ENCODE data around the gene SLC25A41. TPM values are rescaled to one million over a fixed set of nuclear protein-coding genes. Genes with fewer than 3 reads are reported as not detected.

SLC25A41 gene
- total and polyA plus RNA-seq, 9 of the 15 experiments (the other 6 are each of a cell fraction or from before 2014, with no cell fraction given): 0.08 to 4.2 (median 1.6) TPM

Small RNA genes lying within 50 kb of the gene (microRNA-seq; reads per million reads assigned to microRNA genes)
- gene MIR3940 (ENCODE audit: borderline microRNAs expressed): 21.1 reads per million, percentile 66 among the genes with 10 or more reads in this experiment
- not detected for gene MIR6790 (ENCODE audit: borderline microRNAs expressed)
- gene MIR6885 (ENCODE audit: borderline microRNAs expressed): 1.2 reads per million, percentile 13 among the genes with 10 or more reads in this experiment

Small RNA genes lying within 50 kb of the gene (small RNA-seq; reads per million reads assigned to genes)
- not detected for gene MIR6790
- not detected for gene MIR6885

Other genes with a start within 250 kb of the SLC25A41 start
Only the 7 nearest of the 14 such genes appear.
- gene ALKBH7, start 61.0 kb downstream of the SLC25A41 start, total RNA-seq (2014; rRNA removed): 65.7 and 88.6 TPM in 2 replicates
- 2.3 and 4.4 TPM in 2 replicates for gene ALKBH7, start 61.0 kb downstream of the SLC25A41 start, total RNA-seq (2014; rRNA removed; fragmentation: Illumina TruSeq; extraction: Trizol)
- 24.6 and 29.8 TPM in 2 replicates for gene ALKBH7, start 61.0 kb downstream of the SLC25A41 start, total RNA-seq (2015; rRNA removed; fragmentation: Illumina TruSeq; extraction: Trizol)
- gene ALKBH7, start 61.0 kb downstream of the SLC25A41 start, total RNA-seq (2021): 94.8 and 110 TPM in 2 replicates
- 17.6 and 35.4 TPM in 2 replicates for gene ALKBH7, start 61.0 kb downstream of the SLC25A41 start, polyA plus RNA-seq (2011; rRNA removed)
- gene ALKBH7, start 61.0 kb downstream of the SLC25A41 start, polyA plus RNA-seq (2014; fragmentation: Illumina TruSeq; extraction: Trizol): 9.5 and 24.2 TPM in 2 replicates
- gene ALKBH7, start 61.0 kb downstream of the SLC25A41 start, polyA plus RNA-seq (2014; fragmentation: Nextera tagmentation; extraction: Ambion mirVana): 1 to 10 TPM in 1 of 2 experiments, under 1 TPM in 1; 0.69 to 2.8 TPM
- 67.6 and 68.8 TPM in 2 replicates for gene ALKBH7, start 61.0 kb downstream of the SLC25A41 start, polyA plus RNA-seq (2014; rRNA removed)
- 0.78 and 0.82 TPM in 2 replicates for gene PSPN, start 57.8 kb downstream of the SLC25A41 start, total RNA-seq (2014; rRNA removed)
- 0.45 and 0.58 TPM in 2 replicates for gene PSPN, start 57.8 kb downstream of the SLC25A41 start, total RNA-seq (2014; rRNA removed; fragmentation: Illumina TruSeq; extraction: Trizol)
- 0.83 and 0.87 TPM in 2 replicates for gene PSPN, start 57.8 kb downstream of the SLC25A41 start, total RNA-seq (2015; rRNA removed; fragmentation: Illumina TruSeq; extraction: Trizol)
- 1.1 TPM in 2 replicates for gene PSPN, start 57.8 kb downstream of the SLC25A41 start, total RNA-seq (2021)
- gene PSPN, start 57.8 kb downstream of the SLC25A41 start, polyA plus RNA-seq (2011; rRNA removed): 0.25 and 0.32 TPM in 2 replicates
- 0.55 and 0.58 TPM in 2 replicates for gene PSPN, start 57.8 kb downstream of the SLC25A41 start, polyA plus RNA-seq (2014; fragmentation: Illumina TruSeq; extraction: Trizol)
- gene PSPN, start 57.8 kb downstream of the SLC25A41 start, polyA plus RNA-seq (2014; fragmentation: Nextera tagmentation; extraction: Ambion mirVana): under 1 TPM; 0.21 to 0.29 TPM
- 0.28 and 0.40 TPM in 2 replicates for gene PSPN, start 57.8 kb downstream of the SLC25A41 start, polyA plus RNA-seq (2014; rRNA removed)
- gene GTF2F1, start 40.6 kb downstream of the SLC25A41 start, total RNA-seq (2014; rRNA removed): 75.4 and 81.6 TPM in 2 replicates
- 30.3 TPM in 2 replicates for gene GTF2F1, start 40.6 kb downstream of the SLC25A41 start, total RNA-seq (2014; rRNA removed; fragmentation: Illumina TruSeq; extraction: Trizol)
- 73.5 and 79.1 TPM in 2 replicates for gene GTF2F1, start 40.6 kb downstream of the SLC25A41 start, total RNA-seq (2015; rRNA removed; fragmentation: Illumina TruSeq; extraction: Trizol)
- gene GTF2F1, start 40.6 kb downstream of the SLC25A41 start, total RNA-seq (2021): 58.9 and 71.7 TPM in 2 replicates
- 34.9 and 47.9 TPM in 2 replicates for gene GTF2F1, start 40.6 kb downstream of the SLC25A41 start, polyA plus RNA-seq (2011; rRNA removed)
- gene GTF2F1, start 40.6 kb downstream of the SLC25A41 start, polyA plus RNA-seq (2014; fragmentation: Illumina TruSeq; extraction: Trizol): 68.4 and 85.9 TPM in 2 replicates
- gene GTF2F1, start 40.6 kb downstream of the SLC25A41 start, polyA plus RNA-seq (2014; fragmentation: Nextera tagmentation; extraction: Ambion mirVana): 1 to 10 TPM; 4.7 to 6.3 TPM
- 66.0 and 68.7 TPM in 2 replicates for gene GTF2F1, start 40.6 kb downstream of the SLC25A41 start, polyA plus RNA-seq (2014; rRNA removed)
- 183 and 227 TPM in 2 replicates for gene KHSRP, start 9.0 kb downstream of the SLC25A41 start, total RNA-seq (2014; rRNA removed)
- 94.5 and 97.2 TPM in 2 replicates for gene KHSRP, start 9.0 kb downstream of the SLC25A41 start, total RNA-seq (2014; rRNA removed; fragmentation: Illumina TruSeq; extraction: Trizol)
- gene KHSRP, start 9.0 kb downstream of the SLC25A41 start, total RNA-seq (2015; rRNA removed; fragmentation: Illumina TruSeq; extraction: Trizol): 139 and 150 TPM in 2 replicates
- 519 and 564 TPM in 2 replicates for gene KHSRP, start 9.0 kb downstream of the SLC25A41 start, total RNA-seq (2021)
- gene KHSRP, start 9.0 kb downstream of the SLC25A41 start, polyA plus RNA-seq (2011; rRNA removed): 93.1 and 118 TPM in 2 replicates
- 215 and 288 TPM in 2 replicates for gene KHSRP, start 9.0 kb downstream of the SLC25A41 start, polyA plus RNA-seq (2014; fragmentation: Illumina TruSeq; extraction: Trizol)
- gene KHSRP, start 9.0 kb downstream of the SLC25A41 start, polyA plus RNA-seq (2014; fragmentation: Nextera tagmentation; extraction: Ambion mirVana): 1 to 10 TPM; 4.2 to 5.7 TPM
- 313 and 329 TPM in 2 replicates for gene KHSRP, start 9.0 kb downstream of the SLC25A41 start, polyA plus RNA-seq (2014; rRNA removed)
- gene SLC25A23, start 26.0 kb upstream of the SLC25A41 start, total RNA-seq (2014; rRNA removed): 40.4 and 57.2 TPM in 2 replicates
- 26.2 and 26.6 TPM in 2 replicates for gene SLC25A23, start 26.0 kb upstream of the SLC25A41 start, total RNA-seq (2014; rRNA removed; fragmentation: Illumina TruSeq; extraction: Trizol)
- gene SLC25A23, start 26.0 kb upstream of the SLC25A41 start, total RNA-seq (2015; rRNA removed; fragmentation: Illumina TruSeq; extraction: Trizol): 25.8 and 26.0 TPM in 2 replicates
- gene SLC25A23, start 26.0 kb upstream of the SLC25A41 start, total RNA-seq (2021): 72.0 and 75.1 TPM in 2 replicates
- gene SLC25A23, start 26.0 kb upstream of the SLC25A41 start, polyA plus RNA-seq (2011; rRNA removed): 18.7 and 20.9 TPM in 2 replicates
- gene SLC25A23, start 26.0 kb upstream of the SLC25A41 start, polyA plus RNA-seq (2014; fragmentation: Illumina TruSeq; extraction: Trizol): 64.3 and 70.5 TPM in 2 replicates
- gene SLC25A23, start 26.0 kb upstream of the SLC25A41 start, polyA plus RNA-seq (2014; fragmentation: Nextera tagmentation; extraction: Ambion mirVana): 1 to 10 TPM; 6.1 to 6.5 TPM
- gene SLC25A23, start 26.0 kb upstream of the SLC25A41 start, polyA plus RNA-seq (2014; rRNA removed): 44.3 and 47.5 TPM in 2 replicates
- gene CRB3, start 30.5 kb upstream of the SLC25A41 start, total RNA-seq (2014; rRNA removed): 0.57 TPM in 1 of 2 replicates, not detected in the other
- gene CRB3, start 30.5 kb upstream of the SLC25A41 start, total RNA-seq (2014; rRNA removed; fragmentation: Illumina TruSeq; extraction: Trizol): not detected in 2 replicates
- not detected in 2 replicates for gene CRB3, start 30.5 kb upstream of the SLC25A41 start, total RNA-seq (2015; rRNA removed; fragmentation: Illumina TruSeq; extraction: Trizol)
- gene CRB3, start 30.5 kb upstream of the SLC25A41 start, total RNA-seq (2021): 0.49 and 0.65 TPM in 2 replicates
- 0.11 TPM in 1 of 2 replicates, not detected in the other for gene CRB3, start 30.5 kb upstream of the SLC25A41 start, polyA plus RNA-seq (2011; rRNA removed)
- not detected in 2 replicates for gene CRB3, start 30.5 kb upstream of the SLC25A41 start, polyA plus RNA-seq (2014; fragmentation: Illumina TruSeq; extraction: Trizol)
- gene CRB3, start 30.5 kb upstream of the SLC25A41 start, polyA plus RNA-seq (2014; fragmentation: Nextera tagmentation; extraction: Ambion mirVana): not detected
- 0.18 TPM in 1 of 2 replicates, not detected in the other for gene CRB3, start 30.5 kb upstream of the SLC25A41 start, polyA plus RNA-seq (2014; rRNA removed)
- 0.09 and 0.16 TPM in 2 replicates for gene DENND1C, start 48.0 kb upstream of the SLC25A41 start, total RNA-seq (2014; rRNA removed)
- 0.18 TPM in 1 of 2 replicates, not detected in the other for gene DENND1C, start 48.0 kb upstream of the SLC25A41 start, total RNA-seq (2014; rRNA removed; fragmentation: Illumina TruSeq; extraction: Trizol)
- gene DENND1C, start 48.0 kb upstream of the SLC25A41 start, total RNA-seq (2015; rRNA removed; fragmentation: Illumina TruSeq; extraction: Trizol): 0.15 and 0.43 TPM in 2 replicates
- gene DENND1C, start 48.0 kb upstream of the SLC25A41 start, total RNA-seq (2021): 0.49 and 0.78 TPM in 2 replicates
- gene DENND1C, start 48.0 kb upstream of the SLC25A41 start, polyA plus RNA-seq (2011; rRNA removed): 0.29 and 1.1 TPM in 2 replicates
- gene DENND1C, start 48.0 kb upstream of the SLC25A41 start, polyA plus RNA-seq (2014; fragmentation: Illumina TruSeq; extraction: Trizol): 0.33 and 0.34 TPM in 2 replicates
- under 1 TPM in 1 of 2 experiments, not detected in 1; 0.03 TPM for gene DENND1C, start 48.0 kb upstream of the SLC25A41 start, polyA plus RNA-seq (2014; fragmentation: Nextera tagmentation; extraction: Ambion mirVana)
- gene DENND1C, start 48.0 kb upstream of the SLC25A41 start, polyA plus RNA-seq (2014; rRNA removed): 0.19 and 1.2 TPM in 2 replicates